B cell (primary cell): ENCODE data around the gene ZNF780A.

Experiments used
- EZH2 ChIP-seq: IDR thresholded peaks from 2 replicates; pipeline ENCODE4 v1.6.1; 2012; ENCODE audit warnings: borderline replicate concordance, low read depth, mild to moderate bottlenecking, moderate library complexity, low read length; ENCODE audit not compliant: insufficient read depth, poor library complexity, severe bottlenecking
- TF ChIP-seq, protein P1 (sequence below): fragments of 200-600 bp; IDR thresholded peaks from one replicate; pipeline ENCODE4 v1.8.0; 2022; ENCODE audit warnings: antibody characterized with exemption, mild to moderate bottlenecking

DNA sequence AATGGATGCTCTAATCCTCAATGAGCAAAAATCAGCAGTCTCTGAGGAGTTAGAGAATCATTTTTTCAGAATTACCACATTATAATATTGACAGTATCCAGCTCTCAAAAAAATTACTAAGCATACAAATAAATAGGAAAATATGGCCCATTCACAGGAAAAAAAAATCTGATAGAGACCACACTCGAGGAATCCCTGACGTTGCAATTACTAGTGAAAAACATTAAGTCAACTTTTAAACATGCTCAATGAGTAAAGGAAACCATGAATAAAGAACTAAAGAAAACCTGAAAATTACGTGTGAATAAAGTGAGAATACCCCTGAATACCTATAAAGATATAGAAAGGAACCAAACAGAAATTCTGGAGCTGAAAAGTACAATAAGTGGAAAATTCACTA is 38.7 kb upstream of the ZNF780A start:
- TF ChIP-seq, protein P1, sequence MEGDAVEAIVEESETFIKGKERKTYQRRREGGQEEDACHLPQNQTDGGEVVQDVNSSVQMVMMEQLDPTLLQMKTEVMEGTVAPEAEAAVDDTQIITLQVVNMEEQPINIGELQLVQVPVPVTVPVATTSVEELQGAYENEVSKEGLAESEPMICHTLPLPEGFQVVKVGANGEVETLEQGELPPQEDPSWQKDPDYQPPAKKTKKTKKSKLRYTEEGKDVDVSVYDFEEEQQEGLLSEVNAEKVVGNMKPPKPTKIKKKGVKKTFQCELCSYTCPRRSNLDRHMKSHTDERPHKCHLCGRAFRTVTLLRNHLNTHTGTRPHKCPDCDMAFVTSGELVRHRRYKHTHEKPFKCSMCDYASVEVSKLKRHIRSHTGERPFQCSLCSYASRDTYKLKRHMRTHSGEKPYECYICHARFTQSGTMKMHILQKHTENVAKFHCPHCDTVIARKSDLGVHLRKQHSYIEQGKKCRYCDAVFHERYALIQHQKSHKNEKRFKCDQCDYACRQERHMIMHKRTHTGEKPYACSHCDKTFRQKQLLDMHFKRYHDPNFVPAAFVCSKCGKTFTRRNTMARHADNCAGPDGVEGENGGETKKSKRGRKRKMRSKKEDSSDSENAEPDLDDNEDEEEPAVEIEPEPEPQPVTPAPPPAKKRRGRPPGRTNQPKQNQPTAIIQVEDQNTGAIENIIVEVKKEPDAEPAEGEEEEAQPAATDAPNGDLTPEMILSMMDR, result no peak
- TF ChIP-seq EZH2, result no peak
